D721Med (cell line): Measurements from ENCODE around the gene SPECC1L.

Source experiments
- DNase-seq: peaks from one replicate; pipeline ENCODE4 v3.0.0; 2011; ENCODE audit warnings: low spot score; ENCODE audit not compliant: insufficient read length
- FAIRE-seq: peaks from 2 replicates; lab custom pipeline; 2011; peaks lifted over from hg19 to GRCh38; lab: Jason Lieb, UNC
- CTCF ChIP-seq: IDR thresholded peaks from 2 replicates; pipeline ENCODE4 v1.5.1; 2012; ENCODE audit warnings: mild to moderate bottlenecking, control low read depth; ENCODE audit not compliant: insufficient read depth; ENCODE audit errors: missing control alignments

Gene SPECC1L

DNA sequence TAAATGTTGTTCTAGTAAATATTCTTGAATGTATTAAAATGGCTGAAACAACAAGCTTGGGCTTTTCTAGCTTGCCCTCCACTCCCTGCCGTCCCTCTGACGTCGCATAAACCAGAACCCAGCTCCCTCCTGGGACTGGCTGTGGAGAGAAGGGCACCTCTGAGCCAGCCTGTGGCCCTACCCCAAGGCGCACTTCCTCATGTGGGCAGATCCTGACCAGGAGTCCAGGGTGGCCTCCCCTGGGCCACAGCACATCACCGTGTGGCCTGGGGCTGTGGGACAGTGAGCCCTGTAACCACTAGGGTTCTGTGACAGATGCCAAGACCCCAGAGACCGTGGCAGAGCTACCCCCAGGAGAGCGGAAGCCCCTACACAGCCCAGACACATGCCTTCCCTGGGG lies 146.6 kb downstream of the SPECC1L start:
- TF ChIP-seq CTCF, result no peak
- FAIRE-seq, result no peak
- no peak for DNase-seq

GRCh38 chr22:24417901-24418641 lies 147.4 kb downstream of the SPECC1L start:
- FAIRE-seq, result no peak
- DNase-seq, result no peak
- TF ChIP-seq CTCF, result no peak

DNA sequence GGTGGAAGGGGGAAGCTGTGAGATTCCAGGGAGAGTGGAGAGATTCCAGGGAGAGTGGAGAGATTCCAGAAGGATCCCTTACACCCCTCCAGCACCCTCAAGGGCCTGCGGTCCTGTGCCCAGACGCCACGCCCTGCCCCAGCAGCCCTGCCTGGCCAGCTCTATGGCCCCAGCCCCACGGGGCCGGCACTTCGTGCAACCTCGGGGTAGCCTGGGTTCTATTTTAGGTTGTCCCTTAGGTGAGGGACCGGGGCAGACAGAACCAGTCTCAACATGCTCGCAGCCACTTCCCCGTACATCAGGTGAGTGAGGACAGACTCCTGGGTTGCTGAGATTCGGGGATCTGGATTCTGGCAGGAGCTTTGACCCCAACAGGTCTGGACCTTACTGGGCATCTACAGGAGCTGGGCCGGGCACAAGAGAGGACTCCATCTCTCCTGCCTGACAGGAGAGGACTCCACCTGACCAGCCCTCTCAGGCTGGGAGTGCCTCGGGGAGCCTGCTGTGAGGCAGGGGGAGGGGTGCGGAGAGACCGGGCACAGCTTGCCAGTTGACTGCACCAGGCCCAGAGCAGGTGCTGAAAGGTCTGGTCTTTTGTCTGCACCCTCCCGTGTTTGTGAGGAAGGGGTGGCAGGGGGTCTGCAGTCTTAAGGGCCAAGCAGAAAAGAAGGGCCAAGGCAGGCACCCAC lies 148.3 kb downstream of the SPECC1L start:
- no peak for FAIRE-seq
- no peak for DNase-seq
- TF ChIP-seq CTCF, result no peak

DNA sequence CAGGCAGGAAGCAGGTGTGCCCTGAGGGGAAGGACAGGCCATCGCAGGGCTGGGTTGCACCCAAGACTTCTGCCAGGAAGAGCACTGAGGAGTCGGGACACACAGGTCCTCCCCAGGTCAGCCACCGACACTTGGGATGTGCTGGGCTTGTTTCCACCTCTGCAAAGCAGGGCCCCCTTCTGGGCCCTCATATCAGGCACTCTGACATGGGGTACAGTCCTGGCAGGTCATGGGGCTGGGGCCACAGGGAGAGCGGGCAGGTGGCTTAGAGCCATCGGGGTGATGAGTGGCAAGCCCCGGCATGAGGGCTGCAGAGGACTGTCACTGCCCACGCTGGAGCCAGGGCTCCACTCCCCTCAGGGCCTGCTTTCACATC lies 148.8 kb downstream of the SPECC1L start:
- no peak for TF ChIP-seq CTCF
- DNase-seq (no peak), FAIRE-seq (no peak)

DNA sequence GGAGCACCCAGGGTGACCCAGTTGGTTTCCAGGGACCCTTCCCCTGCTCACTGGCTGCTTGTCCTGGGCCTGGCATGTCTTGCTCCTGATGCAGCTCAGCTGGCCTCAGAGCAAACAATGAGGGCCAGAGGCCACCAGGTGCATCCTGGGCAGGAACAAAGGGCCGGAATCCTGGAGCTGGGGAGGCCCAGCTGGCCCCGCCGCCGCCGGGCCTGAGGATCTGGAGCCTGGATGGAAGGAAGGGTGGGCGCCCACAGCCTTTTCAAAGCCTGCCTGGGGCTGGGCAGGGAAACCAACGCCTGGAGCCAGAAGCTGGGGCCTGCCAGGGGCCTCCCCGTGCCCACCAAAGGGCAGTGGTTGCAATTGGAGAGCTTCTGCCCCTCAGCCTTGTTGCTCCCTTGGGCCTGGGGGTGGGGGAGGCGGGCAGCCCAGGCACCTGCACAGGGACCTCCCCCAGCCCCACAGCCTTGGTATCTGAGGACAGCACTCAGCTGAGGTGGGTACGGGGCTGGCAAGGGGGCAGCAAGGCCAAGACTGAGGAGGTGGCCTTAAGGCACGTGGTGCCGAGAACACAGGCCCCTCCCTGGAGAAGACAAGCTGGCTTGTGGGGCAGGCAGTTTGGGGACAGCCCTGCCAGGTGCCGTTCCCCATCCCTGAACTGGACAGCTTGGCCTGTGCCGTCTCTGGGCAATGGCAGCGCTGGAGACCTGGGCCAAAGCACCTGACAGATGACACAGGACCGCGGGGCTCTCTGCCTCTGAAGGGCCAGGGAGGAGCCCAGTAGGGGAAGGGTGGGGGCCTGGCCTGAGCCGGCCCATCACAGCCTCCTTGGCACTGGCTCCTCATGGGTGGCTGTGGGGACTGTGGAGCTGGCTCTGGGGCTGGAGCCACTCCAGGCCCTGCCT lies 149.7 kb downstream of the SPECC1L start:
- no peak for FAIRE-seq
- TF ChIP-seq CTCF, result no peak
- no peak for DNase-seq

- DNase-seq (no peak), FAIRE-seq (no peak)
- TF ChIP-seq CTCF, result no peak
Measured at GRCh38 chr22:24420977-24421343, 150.3 kb downstream of the SPECC1L start.
